ENCODE data around the gene GTF3C4.

The GTF3C4 gene, protein sequence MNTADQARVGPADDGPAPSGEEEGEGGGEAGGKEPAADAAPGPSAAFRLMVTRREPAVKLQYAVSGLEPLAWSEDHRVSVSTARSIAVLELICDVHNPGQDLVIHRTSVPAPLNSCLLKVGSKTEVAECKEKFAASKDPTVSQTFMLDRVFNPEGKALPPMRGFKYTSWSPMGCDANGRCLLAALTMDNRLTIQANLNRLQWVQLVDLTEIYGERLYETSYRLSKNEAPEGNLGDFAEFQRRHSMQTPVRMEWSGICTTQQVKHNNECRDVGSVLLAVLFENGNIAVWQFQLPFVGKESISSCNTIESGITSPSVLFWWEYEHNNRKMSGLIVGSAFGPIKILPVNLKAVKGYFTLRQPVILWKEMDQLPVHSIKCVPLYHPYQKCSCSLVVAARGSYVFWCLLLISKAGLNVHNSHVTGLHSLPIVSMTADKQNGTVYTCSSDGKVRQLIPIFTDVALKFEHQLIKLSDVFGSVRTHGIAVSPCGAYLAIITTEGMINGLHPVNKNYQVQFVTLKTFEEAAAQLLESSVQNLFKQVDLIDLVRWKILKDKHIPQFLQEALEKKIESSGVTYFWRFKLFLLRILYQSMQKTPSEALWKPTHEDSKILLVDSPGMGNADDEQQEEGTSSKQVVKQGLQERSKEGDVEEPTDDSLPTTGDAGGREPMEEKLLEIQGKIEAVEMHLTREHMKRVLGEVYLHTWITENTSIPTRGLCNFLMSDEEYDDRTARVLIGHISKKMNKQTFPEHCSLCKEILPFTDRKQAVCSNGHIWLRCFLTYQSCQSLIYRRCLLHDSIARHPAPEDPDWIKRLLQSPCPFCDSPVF

DNA sequence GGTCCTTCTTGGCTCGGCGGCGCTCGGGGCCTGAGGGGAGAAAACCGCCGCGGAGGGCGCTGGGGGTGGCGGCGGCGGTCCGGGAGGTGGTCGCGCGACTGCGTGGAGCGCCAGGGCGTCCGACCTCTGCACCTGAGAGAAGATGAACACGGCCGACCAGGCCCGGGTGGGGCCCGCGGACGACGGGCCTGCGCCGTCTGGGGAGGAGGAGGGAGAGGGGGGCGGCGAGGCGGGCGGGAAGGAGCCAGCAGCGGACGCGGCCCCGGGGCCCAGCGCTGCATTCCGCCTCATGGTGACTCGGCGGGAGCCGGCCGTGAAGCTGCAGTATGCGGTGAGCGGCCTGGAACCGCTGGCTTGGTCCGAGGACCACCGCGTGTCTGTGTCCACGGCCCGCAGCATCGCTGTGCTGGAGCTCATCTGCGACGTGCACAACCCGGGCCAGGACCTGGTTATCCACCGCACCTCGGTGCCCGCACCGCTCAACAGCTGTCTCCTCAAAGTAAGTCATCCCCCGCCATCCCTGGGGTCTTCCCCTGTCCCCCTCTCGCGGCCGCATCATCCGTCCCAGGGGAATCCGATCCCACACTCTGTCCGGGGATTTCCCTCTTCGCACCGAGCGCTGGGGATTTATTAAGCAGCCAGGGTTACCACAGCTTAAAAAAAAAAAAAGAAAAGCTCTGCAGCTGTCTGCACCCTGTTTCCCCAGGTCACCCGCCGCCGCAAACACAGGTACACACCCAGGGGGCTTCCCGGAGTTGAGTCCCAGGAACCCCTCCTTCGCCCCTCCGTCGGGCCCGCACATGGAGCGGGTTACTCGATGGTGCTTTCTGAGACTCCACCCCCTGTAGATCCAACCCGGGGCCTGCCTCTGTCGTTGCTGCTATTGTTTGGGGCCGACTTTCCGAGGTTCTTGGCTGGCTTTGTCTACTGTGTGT, at the start of gene GTF3C4:
TSS of gene GTF3C4 (plus strand) at position 8 of the 935 bp plus-strand sequence. CDS start at position 143, 135 bp downstream.
- no peak for DNase-seq

DNA sequence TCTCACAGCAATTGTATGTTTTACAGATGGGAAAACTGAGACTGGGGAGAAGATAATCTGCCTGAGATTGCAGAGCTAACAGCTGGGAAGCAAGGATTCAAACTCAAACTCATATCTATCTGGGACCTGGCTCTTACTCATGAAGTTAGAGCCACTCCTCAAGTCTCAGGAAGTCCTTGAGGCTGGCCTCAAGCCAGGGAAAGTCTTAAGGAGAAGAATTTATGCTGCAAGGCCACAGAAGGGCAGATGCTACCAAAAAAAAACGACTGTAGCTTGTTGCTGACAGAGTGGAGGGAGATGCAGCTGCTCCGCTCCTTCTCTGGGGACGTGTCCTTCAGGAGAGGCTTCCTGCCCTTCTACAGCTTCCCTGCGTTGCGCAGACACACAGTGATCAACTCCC, 48.1 kb upstream of the GTF3C4 start:
- DNase-seq = no peak

DNA sequence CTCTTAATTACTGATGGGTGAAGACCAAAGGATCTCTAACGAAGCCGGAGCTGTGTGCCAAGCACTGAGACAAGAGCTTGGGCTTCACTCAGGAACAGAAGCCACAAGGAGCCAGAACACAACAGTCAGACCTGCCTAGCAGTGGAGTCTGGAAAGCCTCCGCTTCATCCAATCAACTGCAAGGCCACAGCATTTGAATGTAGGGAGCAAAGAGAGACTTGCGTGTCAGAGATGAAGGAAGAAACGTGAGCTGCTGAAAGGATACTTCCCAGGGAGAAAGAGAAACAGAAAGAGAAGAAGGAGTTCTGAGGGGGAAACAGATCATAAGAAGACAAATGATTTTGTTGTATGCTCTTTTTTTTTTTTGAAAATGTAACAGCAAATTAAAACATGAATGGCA, 44.0 kb upstream of the GTF3C4 start:
- DNase-seq = no peak

DNA sequence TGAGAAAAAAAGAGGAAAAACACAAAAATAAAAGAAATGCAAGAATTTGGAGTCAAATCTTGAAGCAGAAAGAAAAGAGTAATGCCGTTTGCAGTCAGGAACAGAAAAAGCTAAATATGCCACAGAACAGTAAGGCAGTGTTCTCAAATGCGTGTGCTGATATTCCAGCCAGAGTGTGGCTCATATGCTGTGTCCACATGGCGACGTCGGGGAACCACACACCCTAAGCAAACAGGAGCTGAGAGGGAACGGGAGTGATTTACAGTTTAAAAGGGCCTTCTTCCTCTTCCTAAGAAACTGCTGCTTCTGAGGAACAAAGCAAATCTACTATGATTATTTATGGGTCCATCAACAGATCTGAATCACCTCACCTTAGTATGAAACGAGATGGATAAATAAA, 43.2 kb upstream of the GTF3C4 start:
- no peak for DNase-seq

DNA sequence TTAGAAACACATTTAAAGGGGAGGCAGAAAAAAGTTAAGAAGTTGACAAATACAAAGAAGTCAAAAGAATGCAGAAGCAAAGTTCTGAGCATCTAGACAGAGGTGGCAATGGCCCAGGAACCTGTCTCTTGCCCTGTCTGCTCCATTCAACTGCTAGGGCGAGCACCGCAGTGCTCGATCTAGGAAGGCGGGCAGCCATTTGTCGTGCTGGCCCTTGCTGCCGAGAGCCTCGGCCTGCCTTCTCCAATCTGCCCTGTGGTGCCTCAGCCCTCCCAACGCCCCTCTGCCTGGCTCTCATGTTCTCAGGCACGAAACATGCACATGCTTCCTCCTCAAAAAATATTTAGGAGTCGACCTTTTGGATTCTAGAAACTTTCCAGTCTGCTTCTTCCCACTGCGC, 42.7 kb upstream of the GTF3C4 start:
- DNase-seq = no peak

DNA sequence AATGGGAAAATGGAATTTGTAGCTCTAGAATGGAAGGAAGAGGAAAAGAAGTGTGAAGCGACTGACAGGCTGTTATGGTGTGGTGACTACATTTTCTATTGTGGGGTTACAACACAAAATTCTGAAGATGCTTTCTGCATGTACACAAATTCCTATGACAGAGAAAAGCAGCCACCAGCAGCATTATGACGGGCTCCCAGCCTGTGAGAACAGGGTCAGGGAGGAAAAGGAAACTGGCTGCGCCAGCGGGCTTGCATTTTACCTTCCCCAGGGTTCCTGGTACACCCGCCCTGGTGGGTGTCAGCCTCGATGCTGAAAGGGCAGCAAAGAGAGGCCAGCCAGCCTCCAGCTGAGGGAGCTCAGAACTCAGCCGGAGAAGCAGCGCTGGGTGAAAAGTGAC, 41.5 kb upstream of the GTF3C4 start:
- no peak for DNase-seq

DNA sequence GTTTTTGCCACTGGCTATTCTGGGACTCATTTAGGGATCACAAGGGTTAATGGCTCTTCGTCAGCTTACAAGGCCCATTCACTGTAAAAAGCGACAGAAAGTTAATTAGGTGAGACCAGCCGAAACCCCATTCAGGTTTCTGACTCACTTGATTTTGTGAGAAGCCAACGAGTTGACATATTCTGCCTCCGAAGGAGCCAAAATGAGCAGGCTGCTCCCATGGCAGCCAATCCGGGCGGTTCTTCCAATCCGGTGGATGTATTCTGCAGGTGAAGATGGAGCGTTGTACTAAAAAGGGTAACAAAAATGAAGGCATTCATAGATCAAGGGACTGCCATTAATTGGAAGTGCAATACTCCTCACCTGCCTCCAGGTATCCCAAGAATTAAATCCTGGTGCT, 40.1 kb upstream of the GTF3C4 start:
- DNase-seq = no peak

DNA sequence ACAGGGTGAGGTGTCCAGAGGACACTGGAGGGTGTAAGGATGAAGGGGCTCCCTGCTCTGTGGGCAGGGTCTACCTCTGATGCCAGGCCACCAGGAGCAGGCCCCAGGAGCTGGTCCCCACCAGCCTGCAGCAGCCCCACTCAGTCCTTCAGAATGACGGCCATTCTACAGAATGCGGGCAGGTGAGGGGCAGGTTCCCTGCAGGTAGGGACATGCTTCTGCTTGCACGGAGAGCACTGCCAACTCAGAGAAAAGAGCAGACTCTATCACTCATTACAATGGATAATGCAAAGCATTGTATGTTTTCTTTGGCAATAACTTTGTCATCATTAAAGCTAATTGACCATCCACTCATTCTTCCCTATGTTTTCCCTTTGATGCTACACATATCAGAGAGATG, 39.5 kb upstream of the GTF3C4 start:
- DNase-seq = no peak

DNA sequence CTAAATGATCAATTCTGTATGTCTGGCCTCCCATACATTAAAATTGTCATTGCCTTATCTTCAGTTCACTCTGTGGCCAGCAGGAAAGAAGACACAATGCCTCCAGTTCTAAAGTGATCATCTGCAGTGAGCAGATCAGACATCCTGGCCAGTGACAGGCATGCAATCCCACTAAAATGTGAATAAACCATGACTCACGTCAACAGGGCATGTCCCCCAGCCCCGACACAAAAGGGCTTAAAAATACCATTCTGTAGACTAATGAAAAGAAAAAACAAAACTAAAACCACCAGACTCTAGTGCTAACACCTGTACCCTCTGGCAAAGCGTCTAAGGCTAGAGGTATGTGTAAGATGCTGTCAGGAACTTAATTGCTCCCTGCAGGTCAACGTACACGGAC, 39.0 kb upstream of the GTF3C4 start:
- no peak for DNase-seq

DNA sequence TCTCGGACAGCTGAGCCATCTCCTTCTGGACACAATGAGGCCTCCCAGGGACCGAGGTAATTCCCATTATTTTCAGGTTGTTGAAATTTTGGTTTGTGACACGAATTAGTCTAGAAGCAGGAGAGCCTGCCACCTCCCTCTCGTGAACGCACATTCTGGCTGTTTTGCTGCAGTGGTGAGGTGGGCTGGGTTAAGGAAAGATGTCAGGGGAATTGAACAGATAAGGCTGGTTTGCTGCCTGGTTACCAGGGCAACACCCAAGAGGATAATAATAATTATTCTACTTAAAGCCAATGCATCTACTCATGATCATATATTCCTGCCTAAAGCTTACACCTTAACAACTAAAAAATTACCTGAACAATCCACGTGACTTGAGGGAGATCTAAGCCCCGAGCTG, 38.6 kb upstream of the GTF3C4 start:
- DNase-seq = no peak

DNA sequence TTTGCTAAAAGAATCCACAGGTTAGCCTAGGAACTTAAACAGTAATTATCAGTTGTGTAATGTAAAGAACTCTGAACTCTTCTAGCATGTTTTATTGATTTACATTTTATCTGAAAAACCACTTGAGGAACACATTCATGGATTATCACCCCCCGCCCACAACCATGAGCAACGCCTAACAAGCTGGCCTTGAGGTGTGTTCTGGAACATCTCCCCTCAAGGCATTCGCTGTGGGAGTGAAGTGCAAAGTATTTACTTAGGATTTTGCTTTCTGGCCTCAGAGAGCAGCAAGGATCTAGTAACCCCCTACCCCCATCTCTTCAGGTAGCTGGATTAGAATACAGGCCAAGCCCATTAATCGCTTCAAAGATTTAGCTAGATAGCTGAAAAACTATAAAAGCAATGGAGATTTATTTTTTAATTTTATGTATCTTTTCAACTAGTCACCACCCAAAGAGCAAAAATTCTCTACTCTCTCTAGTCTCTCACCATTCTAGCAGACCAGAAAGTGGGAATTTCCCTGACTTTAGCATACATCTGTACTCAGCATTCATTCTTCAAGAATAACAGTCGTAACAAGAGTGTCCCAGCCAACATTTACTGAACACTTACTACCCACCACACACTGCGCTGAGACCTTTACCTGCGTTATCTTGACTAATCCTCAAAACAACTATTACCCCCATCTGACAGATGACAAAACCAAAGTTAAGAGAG, 37.7 kb upstream of the GTF3C4 start:
- DNase-seq = no peak

DNA sequence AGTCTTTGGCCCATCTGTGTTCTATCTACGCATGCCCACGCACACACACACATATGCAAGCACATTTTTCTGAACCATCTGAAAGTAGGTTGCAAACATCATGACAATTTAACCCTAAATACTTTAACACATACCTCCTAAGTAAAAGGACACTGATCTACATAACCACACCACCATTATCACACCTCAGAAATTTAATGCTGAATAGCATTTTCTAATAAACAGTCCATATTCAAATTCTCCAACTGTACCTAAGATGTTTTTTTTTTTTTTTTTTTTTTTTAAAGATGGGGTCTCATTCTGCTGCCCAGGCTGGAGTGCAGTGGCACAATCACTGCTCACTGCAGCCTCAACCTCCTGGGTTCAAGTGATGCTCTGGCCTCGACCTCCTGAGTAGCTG, 35.9 kb upstream of the GTF3C4 start:
- no peak for DNase-seq

DNA sequence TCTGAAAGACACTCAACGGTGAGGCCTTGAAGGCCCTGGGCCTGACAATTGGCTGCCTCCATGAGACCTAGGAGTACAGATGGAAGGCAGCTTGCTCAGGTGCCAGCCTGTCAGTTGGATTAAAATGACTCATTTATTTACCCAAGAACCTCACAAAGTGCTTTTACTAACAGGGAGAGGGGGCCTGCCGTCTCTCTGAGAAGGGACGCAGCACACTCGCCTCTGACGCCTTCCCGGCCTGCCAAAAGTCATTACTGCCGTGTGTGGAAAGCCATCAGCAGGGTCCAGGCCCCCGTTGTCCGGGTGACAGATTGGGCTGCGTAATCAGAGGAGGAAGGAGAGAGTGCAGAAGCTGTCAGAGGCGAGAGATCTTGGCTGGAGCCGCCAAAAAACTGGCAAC, 32.9 kb upstream of the GTF3C4 start:
- DNase-seq = peak; percentile 76

DNA sequence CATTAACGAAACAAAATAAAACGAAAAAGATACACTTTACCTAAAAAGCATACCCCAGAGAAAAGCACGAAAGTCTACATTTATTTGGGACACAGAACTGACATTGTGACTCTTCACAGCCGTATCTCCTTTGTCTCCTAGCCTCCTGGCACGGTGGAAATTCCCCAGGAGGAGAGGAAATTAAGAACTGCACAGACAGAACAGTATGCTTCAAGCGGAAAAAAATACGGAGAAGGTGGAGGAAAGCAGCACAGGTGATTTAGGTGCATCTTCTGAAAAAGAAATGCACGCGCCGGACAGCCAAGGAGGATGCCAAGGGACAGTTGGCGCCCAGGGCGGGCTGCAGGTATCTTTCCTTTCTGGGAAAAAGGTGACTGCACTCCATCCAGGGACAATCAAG, 32.5 kb upstream of the GTF3C4 start:
- DNase-seq = no peak

DNA sequence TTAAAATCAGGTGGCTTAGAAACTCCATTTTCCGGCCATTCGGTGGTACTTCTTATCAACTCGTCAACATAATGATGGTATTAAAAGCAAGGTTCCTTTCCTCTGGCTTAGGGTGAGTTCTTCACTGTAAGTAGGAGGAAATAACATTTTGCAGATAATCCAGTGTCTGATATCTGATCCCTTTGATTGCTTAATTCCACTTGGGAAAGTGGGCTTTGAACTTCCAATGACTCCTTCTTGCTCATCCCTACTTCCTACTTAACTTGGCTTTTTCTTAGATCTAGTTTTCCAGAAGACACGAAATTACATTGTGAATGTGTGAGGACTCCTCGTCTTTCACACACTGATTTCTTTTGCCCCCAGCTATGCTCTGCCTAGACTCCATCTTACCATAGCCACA, 32.0 kb upstream of the GTF3C4 start:
- no peak for DNase-seq

DNA sequence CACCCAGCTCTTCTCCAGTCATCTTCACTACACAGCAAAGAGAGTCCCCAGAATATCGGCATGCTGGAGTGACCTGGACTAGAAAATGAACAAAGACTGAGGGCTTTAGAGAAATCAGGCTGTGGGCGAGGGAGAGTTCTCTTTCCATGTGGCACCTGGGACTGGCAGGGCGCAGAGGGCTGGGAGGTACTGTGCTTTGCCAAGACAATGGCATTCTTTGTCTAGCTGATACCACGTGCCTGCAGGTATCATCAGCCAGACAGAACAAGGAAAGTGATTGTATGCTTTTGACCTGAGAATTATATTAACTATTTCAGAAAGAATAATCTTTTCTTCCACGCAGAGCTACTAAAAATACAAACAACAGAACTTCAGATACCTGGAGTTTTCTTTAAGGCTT, 30.9 kb upstream of the GTF3C4 start:
- no peak for DNase-seq

DNA sequence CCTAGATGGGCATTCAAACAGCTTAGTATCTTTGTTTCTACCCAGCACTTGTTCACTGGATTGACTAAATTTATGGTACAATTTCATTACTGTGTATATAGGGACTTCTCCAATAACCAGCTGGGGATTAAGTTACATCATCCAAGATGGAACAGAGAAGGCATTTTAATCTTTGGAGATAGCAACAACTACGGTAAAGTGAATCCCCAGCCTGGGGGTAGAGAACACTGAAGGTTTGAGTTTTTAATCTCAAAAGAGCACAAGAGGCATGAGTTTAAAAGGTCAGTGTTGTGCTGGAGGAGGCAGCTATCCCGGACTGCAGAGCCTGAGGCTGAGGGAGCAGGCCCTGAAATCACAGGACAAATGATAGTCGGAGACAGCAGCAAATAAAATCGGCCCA, 29.0 kb upstream of the GTF3C4 start:
- DNase-seq = no peak

DNA sequence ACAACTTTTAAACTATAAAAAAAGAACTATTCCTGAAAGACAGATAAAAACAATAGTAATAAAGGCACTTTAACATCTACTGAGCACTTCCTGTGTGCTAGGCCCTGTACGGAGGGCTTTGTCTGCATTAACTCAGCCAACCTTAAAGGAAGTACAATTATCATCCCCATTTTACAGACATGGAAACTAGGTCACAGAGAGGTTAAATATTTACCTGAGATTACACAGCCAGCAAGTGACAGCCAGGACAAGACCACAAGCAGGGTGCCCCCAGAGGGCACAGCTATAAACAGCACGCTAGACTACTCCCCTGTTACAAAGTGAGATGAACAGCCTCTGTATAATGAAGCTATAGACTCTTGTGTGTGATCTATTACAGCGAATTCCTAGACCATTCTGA, 26.0 kb upstream of the GTF3C4 start:
- DNase-seq = no peak

DNA sequence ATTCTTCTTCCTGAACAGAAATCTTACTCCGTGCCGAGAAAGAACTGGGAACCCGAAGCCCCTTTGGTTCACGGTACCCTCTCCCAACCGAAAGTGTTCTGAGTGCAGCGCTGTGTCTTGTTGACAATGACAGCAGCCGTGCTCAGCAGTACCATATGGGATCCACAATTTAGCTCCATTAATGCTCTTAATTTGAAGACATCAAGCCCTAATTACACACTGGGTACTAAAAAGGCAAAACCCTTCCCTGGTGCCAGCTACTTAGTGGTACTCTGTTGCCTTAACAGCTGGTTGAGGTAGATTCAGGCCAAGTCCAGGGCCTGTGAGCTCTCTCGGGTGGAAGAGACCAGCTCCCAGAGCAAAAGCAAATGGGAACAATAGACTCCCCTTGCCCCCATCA, 25.0 kb upstream of the GTF3C4 start:
- no peak for DNase-seq

DNA sequence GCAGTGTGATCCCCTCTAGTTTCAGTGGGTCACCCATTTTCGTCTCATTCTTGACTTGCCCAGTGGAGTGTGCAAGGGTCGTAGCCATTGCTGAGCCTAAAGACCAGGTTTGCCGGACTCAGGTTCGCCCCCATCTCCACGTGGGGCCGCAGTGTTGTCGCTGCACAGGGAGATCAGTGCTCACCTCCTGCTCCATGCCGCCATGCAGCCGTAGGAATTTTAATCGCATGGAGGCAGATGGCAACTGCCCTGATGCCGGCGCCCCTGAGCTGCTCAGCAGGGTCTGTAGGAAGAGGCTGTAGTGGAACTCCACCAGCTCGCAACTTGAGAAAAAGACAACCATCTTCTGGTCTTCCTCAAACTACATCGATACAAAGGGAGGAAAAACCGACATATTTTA, 24.6 kb upstream of the GTF3C4 start:
- no peak for DNase-seq

DNA sequence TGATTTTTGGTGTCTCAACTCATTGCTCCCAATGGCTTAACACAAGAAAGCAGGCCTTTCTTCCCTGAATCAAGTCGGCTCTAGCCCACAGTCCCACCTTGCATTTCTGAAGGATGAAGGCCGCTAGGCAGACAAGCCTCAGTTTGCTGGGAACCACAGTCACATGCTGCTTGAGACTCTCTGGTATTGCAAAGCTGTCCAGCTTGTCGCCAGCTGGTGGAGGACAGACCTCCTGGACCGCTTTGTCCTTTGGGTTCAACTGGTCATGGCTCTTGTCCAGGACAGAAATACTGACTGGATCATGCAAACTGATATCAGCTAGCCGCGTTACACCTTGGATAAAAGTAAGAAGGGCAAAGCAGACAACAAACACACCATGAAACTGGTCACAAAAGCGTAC, 23.5 kb upstream of the GTF3C4 start:
- no peak for DNase-seq

DNA sequence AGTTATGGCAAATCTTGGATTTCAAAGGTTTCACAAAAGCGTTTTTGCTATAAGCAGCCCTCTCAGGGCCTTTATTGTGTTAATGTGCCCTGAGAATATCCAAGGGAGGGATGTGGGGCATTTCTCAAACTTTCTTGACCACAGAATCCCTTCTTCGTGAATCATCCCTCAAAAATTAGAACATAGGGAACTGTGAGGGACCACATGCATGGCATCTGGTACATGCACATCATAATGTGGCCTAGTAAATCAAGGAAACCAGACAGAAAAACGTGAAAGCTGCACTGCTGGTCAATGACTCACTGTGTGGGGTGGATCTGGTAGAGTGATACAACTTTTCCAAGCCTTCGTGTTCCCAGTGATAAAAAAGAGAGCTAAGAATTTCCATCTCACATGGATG, 22.9 kb upstream of the GTF3C4 start:
- DNase-seq = no peak

DNA sequence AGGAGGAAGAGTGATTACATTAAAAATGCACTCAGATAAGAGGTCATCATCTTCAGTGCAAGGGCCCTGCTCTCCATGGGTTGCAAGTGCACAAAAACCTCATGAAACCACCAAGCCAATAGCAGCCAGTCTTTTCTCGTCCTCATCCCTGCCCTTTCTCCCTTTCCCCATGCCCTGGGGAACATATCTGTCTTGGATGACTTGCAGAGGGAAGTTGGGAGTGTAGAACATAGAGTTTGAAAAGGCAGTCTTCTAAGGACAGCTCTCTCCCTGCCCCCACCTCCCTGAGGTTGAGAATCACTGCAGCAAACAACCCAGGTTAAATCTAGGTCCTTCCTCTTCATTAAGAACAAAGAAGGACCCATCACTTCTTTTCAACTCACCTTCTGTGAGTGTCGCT, 22.5 kb upstream of the GTF3C4 start:
- DNase-seq = no peak

All from SHP77 treated with DMSO at 0.1 percent for 48 hours (cell line).